AG09319 (cell line): Measurements from ENCODE around the gene LIN37.

ENCODE experiments used
- DNase-seq: peaks from one replicate; pipeline ENCODE4 v3.0.0-alpha.2; 2010; ENCODE audit warnings: low read depth; ENCODE audit errors: extremely low read depth
- CTCF ChIP-seq: IDR thresholded peaks from 2 replicates; pipeline ENCODE4 v1.5.1; 2011; ENCODE audit warnings: low read depth, mild to moderate bottlenecking, inconsistent platforms, low read length, moderate library complexity

Gene LIN37

GRCh38 chr19:35786299-35787160, 38.2 kb downstream of the LIN37 start:
- DNase-seq: no peak
- TF ChIP-seq CTCF: no peak

GRCh38 chr19:35787227-35787799, 38.9 kb downstream of the LIN37 start:
- TF ChIP-seq CTCF: no peak
- DNase-seq: no peak

GRCh38 chr19:35788205-35788960, 40.0 kb downstream of the LIN37 start:
- no peak for TF ChIP-seq CTCF
- no peak for DNase-seq

GRCh38 chr19:35789195-35789977, 41.0 kb downstream of the LIN37 start:
- TF ChIP-seq CTCF: no peak
- no peak for DNase-seq

GRCh38 chr19:35789978-35790944, 41.9 kb downstream of the LIN37 start:
- no peak for DNase-seq

More at GRCh38 chr19:35789978-35790944, 41.9 kb downstream of the LIN37 start:
- no peak for TF ChIP-seq CTCF
